Progenitor cell of endocrine pancreas (in vitro differentiated cells): ENCODE results near the gene TRAPPC14. TPM values are rescaled to one million over a fixed set of nuclear protein-coding genes. Genes with fewer than 3 reads are reported as not detected.
A peak's percentile ranks its signal among the peaks of the same experiment; 100 is the strongest.

Experiments used
- DNase-seq: peaks from one replicate; pipeline ENCODE4 v3.0.0; 2021; ENCODE audit warnings: low spot score; ENCODE audit not compliant: unreplicated experiment
- H3K27ac Mint-ChIP-seq: 2 replicates; pipeline ENCODE4 v1.8.0; 2021; ENCODE audit warnings: mild to moderate bottlenecking, moderate library complexity, mixed read lengths
- H3K27me3 Mint-ChIP-seq: 2 replicates; pipeline ENCODE4 v1.8.0; 2021; ENCODE audit warnings: mixed read lengths
- H3K36me3 Mint-ChIP-seq: 2 replicates; pipeline ENCODE4 v1.8.0; 2022; ENCODE audit warnings: mixed read lengths; ENCODE audit not compliant: insufficient read depth
- H3K4me1 Mint-ChIP-seq: 2 replicates; pipeline ENCODE4 v1.8.0; 2021; ENCODE audit warnings: low read depth, mixed read lengths
- H3K4me3 Mint-ChIP-seq: 2 replicates; pipeline ENCODE4 v1.8.0; 2021; ENCODE audit warnings: low read depth, mild to moderate bottlenecking, moderate library complexity, mixed read lengths
- H3K9me3 Mint-ChIP-seq: 2 replicates; pipeline ENCODE4 v1.8.0; 2021; ENCODE audit warnings: low read depth, mixed read lengths
- CTCF ChIP-seq: fragments of 200-600 bp; sonication (generic); IDR thresholded peaks from one replicate; pipeline ENCODE4 v1.5.0; 2021; ENCODE audit warnings: antibody characterized with exemption, mild to moderate bottlenecking; ENCODE audit not compliant: unreplicated experiment
- total RNA-seq: library from RNA; stranded (reverse); gene quantifications from 2 replicates; pipeline ENCODE4 v1.2.1, GENCODE V29; 2021

The TRAPPC14 gene
- total RNA-seq, 1 donor from 2014 or later, result 29.6 TPM

GRCh38 chr7:100124301-100125230, 34.0 kb downstream of the TRAPPC14 start:
- Mint-ChIP-seq H3K4me1 (peaks cover 15% of the 10 kb centered on the region), H3K27me3 (peaks cover 6% of the 10 kb centered on the region), H3K27ac (peak overlapping the region; percentile 38), H3K36me3 (no peaks in the 10 kb centered on the region), H3K4me3 (peak overlapping the region; percentile 96), H3K9me3 (no peaks in the 10 kb centered on the region)
- no peak for TF ChIP-seq CTCF
- DNase-seq, result no peak

GRCh38 chr7:100122568-100122967, 36.0 kb downstream of the TRAPPC14 start:
- Mint-ChIP-seq H3K4me3 (no peak overlapping the region), H3K36me3 (no peaks in the 10 kb centered on the region), H3K9me3 (no peaks in the 10 kb centered on the region), H3K27ac (peak overlapping the region; percentile 65), H3K27me3 (no peaks in the 10 kb centered on the region), H3K4me1 (peaks cover 18% of the 10 kb centered on the region)
- no peak for TF ChIP-seq CTCF
- no peak for DNase-seq

GRCh38 chr7:100122067-100122466, 36.5 kb downstream of the TRAPPC14 start:
- TF ChIP-seq CTCF, result no peak
- Mint-ChIP-seq H3K4me3 (no peak overlapping the region), H3K36me3 (no peaks in the 10 kb centered on the region), H3K27me3 (no peaks in the 10 kb centered on the region), H3K4me1 (peaks cover 18% of the 10 kb centered on the region), H3K9me3 (no peaks in the 10 kb centered on the region), H3K27ac (peak overlapping the region; percentile 65)
- no peak for DNase-seq

GRCh38 chr7:100120733-100121036, 37.8 kb downstream of the TRAPPC14 start:
- TF ChIP-seq CTCF, result no peak
- no peak for DNase-seq
- Mint-ChIP-seq H3K27me3 (no peaks in the 10 kb centered on the region), H3K36me3 (peaks cover 2% of the 10 kb centered on the region), H3K9me3 (no peaks in the 10 kb centered on the region), H3K4me3 (peak overlapping the region; percentile 93), H3K4me1 (peaks cover 14% of the 10 kb centered on the region), H3K27ac (peak overlapping the region; percentile 100)

- Mint-ChIP-seq H3K27me3 (no peaks in the 10 kb centered on the region), H3K4me3 (peak overlapping the region; percentile 93), H3K4me1 (peaks cover 14% of the 10 kb centered on the region), H3K36me3 (peaks cover 2% of the 10 kb centered on the region), H3K27ac (peak overlapping the region; percentile 100), H3K9me3 (no peaks in the 10 kb centered on the region)
- TF ChIP-seq CTCF, result no peak
- DNase-seq, result no peak
Measured at GRCh38 chr7:100119970-100120732, 38.4 kb downstream of the TRAPPC14 start.
